Astrocyte (in vitro differentiated cells and primary cell): Measurements from ENCODE around the gene GLRB. TPM values are rescaled to one million over a fixed set of nuclear protein-coding genes. Genes with fewer than 3 reads are reported as not detected.

Source experiments
- DNase-seq: peaks from one replicate; pipeline ENCODE4 v3.0.0-alpha.2; 2010; ENCODE audit warnings: low read depth
- FAIRE-seq: peaks from 2 replicates; lab custom pipeline; 2011; peaks lifted over from hg19 to GRCh38; lab: Jason Lieb, UNC
- H2AFZ ChIP-seq: 2 replicates; pipeline ENCODE4 v1.6.0; 2012; ENCODE audit warnings: low read depth, low read length, inconsistent platforms
- H3K27ac ChIP-seq: 2 replicates; pipeline ENCODE4 v1.5.1; 2011; ENCODE audit warnings: low read depth, low read length, inconsistent platforms
- H3K27me3 ChIP-seq: 2 replicates; pipeline ENCODE4 v1.6.0; 2011; ENCODE audit warnings: low read length, inconsistent platforms; ENCODE audit not compliant: insufficient read depth
- H3K36me3 ChIP-seq: 2 replicates; pipeline ENCODE4 v1.5.1; 2011; ENCODE audit warnings: low read length, inconsistent platforms; ENCODE audit not compliant: insufficient read depth
- H3K4me1 ChIP-seq: 2 replicates; pipeline ENCODE4 v1.5.1; 2011; ENCODE audit warnings: low read length, inconsistent platforms; ENCODE audit not compliant: insufficient read depth
- H3K4me2 ChIP-seq: 2 replicates; pipeline ENCODE4 v1.6.0; 2012; ENCODE audit warnings: low read length, inconsistent platforms
- H3K4me3 ChIP-seq: 2 replicates; pipeline ENCODE4 v1.5.1; 2011; ENCODE audit warnings: low read depth, mild to moderate bottlenecking, low read length, inconsistent platforms; ENCODE audit not compliant: insufficient read depth
- H3K79me2 ChIP-seq: 2 replicates; pipeline ENCODE4 v1.6.0; 2012; ENCODE audit warnings: mild to moderate bottlenecking, low read length, inconsistent platforms; ENCODE audit not compliant: insufficient read depth
- H3K9ac ChIP-seq: 2 replicates; pipeline ENCODE4 v1.6.0; 2012; ENCODE audit warnings: mild to moderate bottlenecking, low read length, inconsistent platforms
- H3K9me3 ChIP-seq: 2 replicates; pipeline ENCODE4 v1.5.1; 2012; ENCODE audit warnings: low read depth, mild to moderate bottlenecking, low read length, inconsistent platforms; ENCODE audit not compliant: insufficient read depth
- H4K20me1 ChIP-seq: 2 replicates; pipeline ENCODE4 v1.6.0; 2012; ENCODE audit warnings: low read length, inconsistent platforms; ENCODE audit not compliant: insufficient read depth
- H3K27ac Mint-ChIP-seq: one replicate; pipeline ENCODE4 v1.8.0; 2021; ENCODE audit warnings: mild to moderate bottlenecking, mixed read lengths; ENCODE audit not compliant: unreplicated experiment
- H3K27me3 Mint-ChIP-seq: one replicate; pipeline ENCODE4 v1.8.0; 2021; ENCODE audit warnings: low read depth, mixed read lengths; ENCODE audit not compliant: unreplicated experiment
- H3K36me3 Mint-ChIP-seq: one replicate; pipeline ENCODE4 v1.8.0; 2021; ENCODE audit warnings: low read depth, mixed read lengths; ENCODE audit not compliant: unreplicated experiment
- H3K4me1 Mint-ChIP-seq: one replicate; pipeline ENCODE4 v1.8.0; 2021; ENCODE audit warnings: low read depth, mixed read lengths; ENCODE audit not compliant: unreplicated experiment
- H3K4me3 Mint-ChIP-seq: one replicate; pipeline ENCODE4 v1.8.0; 2021; ENCODE audit warnings: mild to moderate bottlenecking, moderate library complexity, mixed read lengths; ENCODE audit not compliant: unreplicated experiment
- H3K9me3 Mint-ChIP-seq: one replicate; pipeline ENCODE4 v1.8.0; 2021; ENCODE audit warnings: mild to moderate bottlenecking, mixed read lengths; ENCODE audit not compliant: unreplicated experiment
- EZH2 ChIP-seq: IDR thresholded peaks from 2 replicates; pipeline ENCODE4 v1.6.1; 2012; ENCODE audit warnings: mild to moderate bottlenecking, low read length, inconsistent platforms; ENCODE audit not compliant: insufficient read depth
- total RNA-seq: library from RNA; stranded (reverse); gene quantifications from 2 replicates; pipeline ENCODE4 v1.2.1, GENCODE V29; 2021
- TF ChIP-seq, protein P1 (sequence below): IDR thresholded peaks from 2 replicates; pipeline ENCODE4 v1.5.1; 2011; ENCODE audit warnings: low read depth, mild to moderate bottlenecking, inconsistent platforms, low read length, moderate library complexity; ENCODE audit not compliant: insufficient read depth

The GLRB gene
- total RNA-seq, 1 donor from 2014 or later = 5.7 TPM

DNA sequence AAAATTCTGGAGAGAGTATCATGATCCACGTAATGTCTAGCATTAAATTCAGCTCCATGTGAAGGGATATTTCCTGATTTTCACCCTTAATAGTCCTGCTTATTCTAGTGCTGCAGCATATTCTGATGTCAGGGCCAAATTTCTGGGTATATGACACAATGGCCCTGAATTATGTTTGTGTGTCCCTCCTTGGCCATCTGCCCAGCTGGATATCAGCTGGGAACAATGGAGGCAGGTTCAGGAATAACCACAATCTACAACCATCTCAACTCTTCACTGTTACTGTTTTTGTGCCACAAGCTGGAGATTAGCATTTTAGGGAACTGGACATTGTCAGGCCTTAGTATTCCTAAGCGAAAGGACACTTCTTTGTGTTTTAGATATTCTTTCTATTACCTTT lies 3.5 kb downstream of the GLRB start:
- H3K27ac ChIP-seq = no peak overlapping the region
- FAIRE-seq = no peak

DNA sequence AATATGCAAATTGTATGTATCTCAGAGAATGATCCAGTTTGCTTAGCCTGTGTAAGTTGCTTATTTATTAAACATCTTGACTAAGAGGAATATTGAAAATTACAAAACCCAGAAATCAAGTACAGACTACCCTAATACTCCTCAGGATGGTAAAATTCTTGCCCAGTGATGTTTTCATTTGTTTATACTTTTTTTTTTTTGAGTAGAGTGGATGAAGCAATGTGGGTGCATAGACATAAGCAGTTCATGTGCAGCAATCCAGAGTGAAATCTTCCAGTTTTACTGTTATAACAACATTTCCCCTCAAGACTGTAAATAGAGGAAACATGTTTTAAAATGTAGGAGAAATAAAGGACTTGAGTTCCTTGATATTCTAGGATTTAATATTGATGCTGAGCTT lies 4.7 kb downstream of the GLRB start:
- Histone ChIP-seq H3K4me2 (no peak overlapping the region), H2AFZ (no peak overlapping the region), H3K4me3 (no peak overlapping the region), H3K79me2 (no peaks in the 10 kb centered on the region), H3K36me3 (no peaks in the 10 kb centered on the region), H3K9ac (no peak overlapping the region), H4K20me1 (no peaks in the 10 kb centered on the region), H3K4me1 (no peaks in the 10 kb centered on the region), H3K9me3 (no peaks in the 10 kb centered on the region), H3K27me3 (no peaks in the 10 kb centered on the region), H3K27ac (no peak overlapping the region)
- FAIRE-seq (no peak), DNase-seq (no peak)
- H3K27ac Mint-ChIP-seq = no peak overlapping the region
- H3K36me3 Mint-ChIP-seq = no peaks in the 10 kb centered on the region
- H3K4me1 Mint-ChIP-seq = no peaks in the 10 kb centered on the region
- peaks cover 5% of the 10 kb centered on the region for H3K27me3 Mint-ChIP-seq
- TF ChIP-seq EZH2 = no peak
- TF ChIP-seq, protein P1, sequence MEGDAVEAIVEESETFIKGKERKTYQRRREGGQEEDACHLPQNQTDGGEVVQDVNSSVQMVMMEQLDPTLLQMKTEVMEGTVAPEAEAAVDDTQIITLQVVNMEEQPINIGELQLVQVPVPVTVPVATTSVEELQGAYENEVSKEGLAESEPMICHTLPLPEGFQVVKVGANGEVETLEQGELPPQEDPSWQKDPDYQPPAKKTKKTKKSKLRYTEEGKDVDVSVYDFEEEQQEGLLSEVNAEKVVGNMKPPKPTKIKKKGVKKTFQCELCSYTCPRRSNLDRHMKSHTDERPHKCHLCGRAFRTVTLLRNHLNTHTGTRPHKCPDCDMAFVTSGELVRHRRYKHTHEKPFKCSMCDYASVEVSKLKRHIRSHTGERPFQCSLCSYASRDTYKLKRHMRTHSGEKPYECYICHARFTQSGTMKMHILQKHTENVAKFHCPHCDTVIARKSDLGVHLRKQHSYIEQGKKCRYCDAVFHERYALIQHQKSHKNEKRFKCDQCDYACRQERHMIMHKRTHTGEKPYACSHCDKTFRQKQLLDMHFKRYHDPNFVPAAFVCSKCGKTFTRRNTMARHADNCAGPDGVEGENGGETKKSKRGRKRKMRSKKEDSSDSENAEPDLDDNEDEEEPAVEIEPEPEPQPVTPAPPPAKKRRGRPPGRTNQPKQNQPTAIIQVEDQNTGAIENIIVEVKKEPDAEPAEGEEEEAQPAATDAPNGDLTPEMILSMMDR = no peak
- no peaks in the 10 kb centered on the region for H3K9me3 Mint-ChIP-seq
- no peak overlapping the region for H3K4me3 Mint-ChIP-seq

More for the DNA sequence above, 3.5 kb downstream of the GLRB start:
- Histone ChIP-seq H3K4me2 (no peak overlapping the region), H3K9ac (no peak overlapping the region), H3K4me1 (no peaks in the 10 kb centered on the region), H2AFZ (no peak overlapping the region), H3K27me3 (no peaks in the 10 kb centered on the region), H3K79me2 (no peaks in the 10 kb centered on the region), H3K9me3 (no peaks in the 10 kb centered on the region), H4K20me1 (no peaks in the 10 kb centered on the region), H3K36me3 (no peaks in the 10 kb centered on the region), H3K4me3 (no peak overlapping the region)
- H3K27ac Mint-ChIP-seq = no peak overlapping the region
- DNase-seq = no peak
- H3K9me3 Mint-ChIP-seq = no peaks in the 10 kb centered on the region
- H3K36me3 Mint-ChIP-seq = no peaks in the 10 kb centered on the region
- H3K27me3 Mint-ChIP-seq = peaks cover 5% of the 10 kb centered on the region
- TF ChIP-seq, protein P1 = no peak
- TF ChIP-seq EZH2 = no peak
- no peak overlapping the region for H3K4me3 Mint-ChIP-seq
- no peaks in the 10 kb centered on the region for H3K4me1 Mint-ChIP-seq

DNA sequence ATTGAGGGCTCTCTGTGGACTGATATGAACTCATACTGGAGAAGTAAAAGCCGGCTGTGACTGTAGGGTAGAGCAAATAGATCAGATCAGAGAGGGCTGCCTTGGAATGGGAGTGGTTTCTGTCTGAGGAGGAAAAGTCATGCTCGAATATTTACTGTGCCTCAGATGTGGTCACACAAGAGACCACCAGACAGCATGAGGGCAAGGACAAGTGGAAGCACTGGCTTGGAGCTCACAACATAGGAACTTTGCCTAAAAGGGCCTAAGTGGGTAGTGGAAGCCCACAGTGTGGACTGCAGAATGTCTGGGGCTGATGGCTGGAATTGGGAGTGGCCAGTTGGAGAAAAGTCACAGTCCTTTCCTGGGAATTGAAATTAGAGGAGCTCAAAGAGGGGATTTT lies 19.8 kb downstream of the GLRB start:
- Histone ChIP-seq H3K36me3 (no peaks in the 10 kb centered on the region), H3K27me3 (no peaks in the 10 kb centered on the region), H3K9ac (no peak overlapping the region), H4K20me1 (no peaks in the 10 kb centered on the region), H3K9me3 (no peaks in the 10 kb centered on the region), H3K4me1 (peaks cover 4% of the 10 kb centered on the region), H3K4me3 (no peak overlapping the region), H3K27ac (no peak overlapping the region), H3K4me2 (no peak overlapping the region), H3K79me2 (no peaks in the 10 kb centered on the region), H2AFZ (no peak overlapping the region)
- H3K4me1 Mint-ChIP-seq = peaks cover 14% of the 10 kb centered on the region
- H3K27ac Mint-ChIP-seq = peak overlapping the region; percentile 71
- FAIRE-seq (no peak), DNase-seq (no peak)
- H3K9me3 Mint-ChIP-seq = no peaks in the 10 kb centered on the region
- TF ChIP-seq, protein P1 = no peak
- no peak for TF ChIP-seq EZH2
- H3K27me3 Mint-ChIP-seq = no peaks in the 10 kb centered on the region
- no peaks in the 10 kb centered on the region for H3K36me3 Mint-ChIP-seq
- no peak overlapping the region for H3K4me3 Mint-ChIP-seq
